ENCODE results near the gene DAAM2. TPM values are rescaled to one million over a fixed set of nuclear protein-coding genes. Genes with fewer than 3 reads are reported as not detected.
A peak's percentile ranks its signal among the peaks of the same experiment; 100 is the strongest.

The DAAM2 gene
- total and polyA plus RNA-seq, 2 of the 8 experiments (the other 6 are each of a cell fraction or from before 2014, with no cell fraction given): 1.5 to 2.9 TPM

DNA sequence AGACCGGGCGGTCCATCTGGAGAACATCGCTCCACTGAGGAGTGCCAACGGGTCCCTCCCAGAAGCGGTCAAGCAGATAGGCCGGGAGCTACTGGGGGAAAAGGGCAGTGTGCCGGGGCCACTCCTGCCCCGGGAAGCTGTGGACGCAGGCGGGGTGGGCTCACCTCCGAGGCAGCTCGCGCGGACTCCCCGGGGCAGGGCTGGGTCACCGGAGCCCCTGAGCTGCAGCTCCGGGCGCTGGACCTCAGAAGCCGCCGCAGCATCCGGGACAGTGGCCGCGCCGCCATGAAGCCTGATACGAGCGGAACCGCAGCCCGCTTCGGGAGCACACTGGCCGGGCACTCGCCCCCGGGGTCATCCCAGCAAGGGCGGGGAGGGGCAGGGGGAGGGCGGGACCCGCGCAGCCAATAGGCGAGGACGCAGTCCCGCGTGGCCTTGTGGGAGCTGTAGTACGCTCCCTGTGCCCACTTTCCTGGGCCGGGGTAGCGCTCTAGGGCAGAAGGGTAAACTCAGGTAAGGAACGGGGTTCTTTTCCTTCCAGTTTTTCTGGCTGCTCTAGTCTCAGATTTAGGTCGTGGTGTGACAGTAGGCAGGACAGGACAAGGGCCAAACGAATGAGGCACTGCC is 142.1 kb downstream of the DAAM2 start, which contains the start of gene MOCS1:
TSS of gene MOCS1 (minus strand) at position 332 of the 627 bp plus-strand sequence. CDS start at position 287, 45 bp downstream.
- no peak within 1 kb of the TSS for H2BK5ac ChIP-seq (ENCODE audit: low read depth, low read length)
- H3K4me1 ChIP-seq (replicated peaks in 1 of 4; ENCODE audit: control insufficient read depth in 3 of 4, insufficient read depth in 4 of 4, low read length in 3 of 4): peaks cover 3 to 11% (median 8%) of the 10 kb centered on the region in 4 experiments; a peak in 6 of 7 replicates
- H3K36me3 ChIP-seq (ENCODE audit: control insufficient read depth in 2 of 4, insufficient read depth in 4 of 4, low read length in 3 of 4): peaks cover 0 to 2% (median 0%) of the 10 kb centered on the region in 4 experiments; a peak in 2 of 8 replicates
- 2% methylated on average over 22 of the region's 46 CpGs; no CpG with 5 or more reads in 1 of the 2 experiments for WGBS, 2 experiments (ENCODE audit: extremely low coverage in 1 of 2, insufficient coverage in 1 of 2, insufficient read length in 1 of 2, insufficient replicate concordance in 2 of 2, low coverage in 1 of 2, low lambda C conversion rate in 2 of 2, missing lambda C conversion rate in 1 of 2)
- ChIA-PET CTCF (ENCODE audit: partially characterized antibody) (interaction anchor here (1.0 to 1.3 kb wide), 3 partner anchors 30 to 98 kb away, joined by 3 read pairs; no protein-coding TSS in a partner anchor), POLR2A (ENCODE audit: partially characterized antibody) (interaction anchor here (1.8 kb wide), 1 partner anchor 10 kb away, joined by 4 read pairs; no protein-coding TSS in a partner anchor)
- no peaks in the 10 kb centered on the region; a peak in 1 of 4 replicates for H3K79me2 ChIP-seq (ENCODE audit: control insufficient read depth in 1 of 2, insufficient read depth in 2 of 2, low read length in 2 of 2)
- H2BK20ac ChIP-seq (ENCODE audit: low read length): no peak within 1 kb of the TSS
- no peaks in the 10 kb centered on the region for H3K9me3 ChIP-seq (ENCODE audit: insufficient read depth in 2 of 2, low read depth in 1 of 2, low read length in 1 of 2)
- peak within 1 kb of the TSS; percentile 54 to 81 (median 76) for H3K4me3 ChIP-seq (ENCODE audit: extremely low read depth in 1 of 4, insufficient read depth in 2 of 4, low read depth in 3 of 4, low read length in 4 of 4)
- peak within 1 kb of the TSS; percentile 28; the same call in 1 of the 2 replicates for H4K8ac ChIP-seq (ENCODE audit: extremely low read depth, insufficient read depth, low read length)
- H3K4ac ChIP-seq (replicated peaks; ENCODE audit: insufficient read length, low read depth, low read length): no peak within 1 kb of the TSS
- peaks cover 0 to 1% of the 10 kb centered on the region in 2 experiments for H4K20me1 ChIP-seq (replicated peaks in 1 of 2; ENCODE audit: control insufficient read depth in 1 of 2, insufficient read depth in 2 of 2, low read length in 2 of 2)
- no peak within 1 kb of the TSS for H4K91ac ChIP-seq (replicated peaks; ENCODE audit: insufficient read length, low read length)
- H3K9ac ChIP-seq (replicated peaks in 1 of 4; ENCODE audit: extremely low read depth in 1 of 4, low read depth in 3 of 4, low read length in 3 of 4): peak within 1 kb of the TSS in 3 of 4 experiments; percentile 45 to 58 (median 51); a peak in 5 of 7 replicates
- H4K5ac ChIP-seq (ENCODE audit: insufficient read length, low read depth, low read length): peak within 1 kb of the TSS; percentile 30
- H3K18ac ChIP-seq (ENCODE audit: extremely low read depth, low read length): no peak within 1 kb of the TSS; the same call in 1 of the 2 replicates
- no peak within 1 kb of the TSS for H3K14ac ChIP-seq (ENCODE audit: insufficient read length)
- no peak within 1 kb of the TSS for H2BK120ac ChIP-seq (replicated peaks; ENCODE audit: low read depth, low read length)
- peak within 1 kb of the TSS; percentile 86 for H2AFZ ChIP-seq (ENCODE audit: low read length)
- no peak within 1 kb of the TSS for H2AK5ac ChIP-seq (ENCODE audit: low read depth, low read length)
- no peak within 1 kb of the TSS for H3K27ac ChIP-seq (ENCODE audit: low read depth, low read length)
- no peak within 1 kb of the TSS for H3K23ac ChIP-seq (ENCODE audit: insufficient read length)
- no peaks in the 10 kb centered on the region; a peak in 1 of 7 replicates for H3K27me3 ChIP-seq (replicated peaks in 1 of 4; ENCODE audit: control insufficient read depth in 3 of 4, extremely low read depth in 1 of 4, insufficient read depth in 3 of 4, low read length in 3 of 4)
- H2BK12ac ChIP-seq (ENCODE audit: low read depth, low read length): no peak within 1 kb of the TSS
- FAIRE-seq: no peak
- peak within 1 kb of the TSS; percentile 65 for H3K56ac ChIP-seq (replicated peaks; ENCODE audit: insufficient read length, low read depth, low read length)
- no peak within 1 kb of the TSS for H2BK15ac ChIP-seq (ENCODE audit: low read length)
- H3K23me2 ChIP-seq (ENCODE audit: low read depth, low read length): peaks cover 5% of the 10 kb centered on the region; the same call in 1 of the 2 replicates
- H3K79me1 ChIP-seq (ENCODE audit: low read depth, low read length): 0 out of 2 replicates have a peak, but pooled peaks cover 3% of the 10 kb centered on the region
- H3K4me2 ChIP-seq (ENCODE audit: insufficient read depth in 1 of 2, low read depth in 2 of 2, low read length in 2 of 2): peak within 1 kb of the TSS; percentile 77 to 82
- DNase-seq (ENCODE audit: low read depth in 1 of 2, low spot score in 2 of 2): peak; percentile 56 to 85
- TF ChIP-seq POLR2A (IDR thresholded peaks at IDR 0.05; ENCODE audit: control extremely low read depth in 1 of 2, low read depth in 2 of 2, low read length in 2 of 2) (peak in 1 of 2 experiments; percentile 82; a peak in 2 of 3 replicates), TCF12 (IDR thresholded peaks at IDR 0.05; ENCODE audit: low read depth, low read length) (no peak), SIX5 (IDR thresholded peaks at IDR 0.05; ENCODE audit: low read depth, low read length) (peak; percentile 54; the same call in 1 of the 2 replicates), PHF8 (conservative IDR thresholded peaks at IDR 0.05; ENCODE audit: low read depth, low read length) (peak; percentile 84), HDAC6 (IDR thresholded peaks at IDR 0.05; ENCODE audit: low read depth, low read length) (no peak), TAF1 (IDR thresholded peaks at IDR 0.05; ENCODE audit: low read depth, low read length) (peak; percentile 75), TAF7 (optimal IDR thresholded peaks at IDR 0.05; ENCODE audit: borderline replicate concordance, low read depth, low read length) (peak; percentile 12), HDAC2 (IDR thresholded peaks at IDR 0.05; ENCODE audit: borderline replicate concordance in 1 of 2, low read depth in 2 of 2, low read length in 2 of 2) (0 out of 4 replicates have a peak, but pooled peaks of 1 of the 2 experiments have one; percentile 26), ASH2L (IDR thresholded peaks at IDR 0.05; ENCODE audit: low read length) (peak; percentile 83), ATF2 (IDR thresholded peaks at IDR 0.05; ENCODE audit: low read length) (no peak)
